ENCODE measurements around the gene DUOX1. TPM values are rescaled to one million over a fixed set of nuclear protein-coding genes. Genes with fewer than 3 reads are reported as not detected.

Gene DUOX1
- total and polyA plus RNA-seq, 2 of the 13 experiments (the other 11 are each of a cell fraction or from before 2014, with no cell fraction given): 0.03 TPM; not detected in 1

- H3K4me3 ChIP-seq (replicated peaks in 1 of 3; ENCODE audit: insufficient read depth in 1 of 3, low read depth in 2 of 3, low read length in 3 of 3): no peak overlapping the region
- ChIA-PET CTCF (ENCODE audit: low intra/inter-chr PET ratio, low total read pairs) (no interaction called here), POLR2A (no interaction called here)
- TF ChIP-seq NR2C2 (CRISPR knock-in tag; IDR thresholded peaks at IDR 0.05; ENCODE audit: borderline replicate concordance) (no peak), ZNF274 (CRISPR knock-in tag; IDR thresholded peaks at IDR 0.05) (no peak), ZBTB37 (CRISPR knock-in tag; IDR thresholded peaks at IDR 0.05) (no peak), TBX3 (IDR thresholded peaks at IDR 0.05; ENCODE audit: borderline replicate concordance) (no peak), ZNF724P (CRISPR knock-in tag; IDR thresholded peaks at IDR 0.05; ENCODE audit: borderline replicate concordance) (no peak), ZNF709 (CRISPR knock-in tag; IDR thresholded peaks at IDR 0.05) (no peak), ZNF792 (CRISPR knock-in tag; IDR thresholded peaks at IDR 0.05) (no peak), HOXA9 (CRISPR knock-in tag; IDR thresholded peaks at IDR 0.05; ENCODE audit: borderline replicate concordance) (no peak), SAFB2 (CRISPR knock-in tag; IDR thresholded peaks at IDR 0.05; ENCODE audit: borderline replicate concordance, low read depth) (no peak), NFKB2 (CRISPR knock-in tag; IDR thresholded peaks at IDR 0.05; ENCODE audit: borderline replicate concordance) (no peak), MIER3 (CRISPR knock-in tag; IDR thresholded peaks at IDR 0.05; ENCODE audit: borderline replicate concordance) (no peak), ZNF670 (CRISPR knock-in tag; IDR thresholded peaks at IDR 0.05; ENCODE audit: borderline replicate concordance) (no peak), REL (CRISPR knock-in tag; conservative IDR thresholded peaks at IDR 0.05) (no peak)
- TF ChIP-seq, protein P1, sequence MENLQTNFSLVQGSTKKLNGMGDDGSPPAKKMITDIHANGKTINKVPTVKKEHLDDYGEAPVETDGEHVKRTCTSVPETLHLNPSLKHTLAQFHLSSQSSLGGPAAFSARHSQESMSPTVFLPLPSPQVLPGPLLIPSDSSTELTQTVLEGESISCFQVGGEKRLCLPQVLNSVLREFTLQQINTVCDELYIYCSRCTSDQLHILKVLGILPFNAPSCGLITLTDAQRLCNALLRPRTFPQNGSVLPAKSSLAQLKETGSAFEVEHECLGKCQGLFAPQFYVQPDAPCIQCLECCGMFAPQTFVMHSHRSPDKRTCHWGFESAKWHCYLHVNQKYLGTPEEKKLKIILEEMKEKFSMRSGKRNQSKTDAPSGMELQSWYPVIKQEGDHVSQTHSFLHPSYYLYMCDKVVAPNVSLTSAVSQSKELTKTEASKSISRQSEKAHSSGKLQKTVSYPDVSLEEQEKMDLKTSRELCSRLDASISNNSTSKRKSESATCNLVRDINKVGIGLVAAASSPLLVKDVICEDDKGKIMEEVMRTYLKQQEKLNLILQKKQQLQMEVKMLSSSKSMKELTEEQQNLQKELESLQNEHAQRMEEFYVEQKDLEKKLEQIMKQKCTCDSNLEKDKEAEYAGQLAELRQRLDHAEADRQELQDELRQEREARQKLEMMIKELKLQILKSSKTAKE (CRISPR knock-in tag; IDR thresholded peaks at IDR 0.05; ENCODE audit: borderline replicate concordance): no peak
- DNase-seq (ENCODE audit: low spot score) (no peak), ATAC-seq (no peak), FAIRE-seq (no peak)
- H4K20me1 ChIP-seq (ENCODE audit: insufficient read depth, low read length): no peaks in the 10 kb centered on the region
- H3K9me3 ChIP-seq (ENCODE audit: low read length): no peaks in the 10 kb centered on the region
- H3K27ac ChIP-seq (ENCODE audit: extremely low read length, insufficient read depth, low read length): no peak overlapping the region
- H3K36me3 ChIP-seq (replicated peaks in 1 of 2; ENCODE audit: control insufficient read depth in 1 of 2, insufficient read depth in 2 of 2, low read length in 2 of 2): no peaks in the 10 kb centered on the region
- no peak overlapping the region for H2AFZ ChIP-seq (ENCODE audit: low read length)
- in situ Hi-C loops (cut with HindIII; ENCODE audit: extremely low pct_ligation_motif_present, low pct_unique_long_range_greater_than_20kb) (no loop called here), intact Hi-C loops (cut with micrococcal nuclease; ENCODE audit: unreplicated experiment) (no loop called here)
- no CpG with 5 or more reads among the region's 11 CpGs for WGBS (ENCODE audit: low lambda C conversion rate)
- H3K9ac ChIP-seq (ENCODE audit: insufficient read depth, low read depth, low read length): no peak overlapping the region
- H3K27me3 ChIP-seq (ENCODE audit: control insufficient read depth in 1 of 2, insufficient read depth in 2 of 2, low read length in 2 of 2): peaks cover 6 to 39% of the 10 kb centered on the region in 2 experiments; a peak in 4 of 5 replicates
- H3K4me1 ChIP-seq (ENCODE audit: insufficient read depth, low read length): no peaks in the 10 kb centered on the region
- no peak overlapping the region for H3K4me2 ChIP-seq (ENCODE audit: low read depth, low read length)
- no peaks in the 10 kb centered on the region for H3K79me2 ChIP-seq (ENCODE audit: insufficient read depth, low read length)
- BruUV-seq (replicated peaks): no TSS peak
Measured at GRCh38 chr15:45105586-45105985, 24.2 kb upstream of the DUOX1 start.
